OCI-LY1 (cell line): ENCODE measurements around the gene ANKS3.

ENCODE experiments used
- CTCF ChIP-seq: fragments of 200-600 bp; sonication (generic), shearing (Covaris generic); IDR thresholded peaks from 2 replicates; pipeline ENCODE4 v1.5.1; 2017; ENCODE audit warnings: mild to moderate bottlenecking, antibody characterized with exemption, low read length, moderate library complexity, mixed read lengths
- EZH2 ChIP-seq: fragments of 200-600 bp; sonication (generic), shearing (Covaris generic); IDR thresholded peaks from 2 replicates; pipeline ENCODE4 v1.8.0; 2017; ENCODE audit warnings: borderline replicate concordance, mixed run types, mild to moderate bottlenecking, antibody characterized with exemption, low read length, moderate library complexity, mixed read lengths

DNA sequence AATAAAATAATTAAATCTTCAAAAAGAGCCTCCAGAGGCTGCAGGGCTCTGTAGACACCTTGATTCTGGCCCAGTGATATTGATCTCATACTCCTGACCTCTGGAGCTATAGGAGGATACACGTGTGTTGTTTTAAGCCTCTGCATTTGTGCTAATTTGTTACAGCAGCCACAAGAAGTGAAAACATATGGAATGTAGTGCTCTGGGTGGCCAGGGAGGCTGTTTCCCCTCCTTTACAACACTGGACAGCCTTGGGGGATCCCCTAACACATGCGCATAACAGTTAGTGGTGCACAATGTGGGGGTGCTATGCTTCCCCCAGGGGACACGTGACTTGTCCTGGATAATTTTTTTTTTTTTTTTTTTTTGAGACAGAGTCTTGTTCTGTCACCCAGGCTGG lies 37.6 kb upstream of the ANKS3 start:
- TF ChIP-seq CTCF, result no peak
- TF ChIP-seq EZH2, result no peak
